IPS DF 6.9 (cell line): ENCODE results near the gene MRPL1.
"Not testable (repeated sequence)": the region's sequence is repeated elsewhere in the genome, so short reads cannot be mapped to it uniquely, and the experiment has no call there.

Source experiments
- DNase-seq: peaks from one replicate; pipeline ENCODE4 v3.0.0-alpha.2; 2013; ENCODE audit warnings: low read depth, low spot score
- H3K27ac ChIP-seq: one replicate; pipeline ENCODE4 v1.5.1; 2013; ENCODE audit warnings: low read length, control low read depth
- H3K27me3 ChIP-seq: 2 replicates; pipeline ENCODE4 v1.6.1; 2013; ENCODE audit warnings: mild to moderate bottlenecking, low read length; ENCODE audit not compliant: control insufficient read depth, insufficient read depth
- H3K36me3 ChIP-seq: 2 replicates; pipeline ENCODE4 v1.6.1; 2013; ENCODE audit warnings: low read length; ENCODE audit not compliant: control insufficient read depth, insufficient read depth
- H3K4me1 ChIP-seq: 2 replicates; pipeline ENCODE4 v1.6.1; 2013; ENCODE audit warnings: low read length; ENCODE audit not compliant: control insufficient read depth, insufficient read depth
- H3K4me3 ChIP-seq: 2 replicates; pipeline ENCODE4 v1.5.1; 2013; ENCODE audit warnings: mild to moderate bottlenecking, low read length
- H3K9me3 ChIP-seq: 2 replicates; pipeline ENCODE4 v1.6.1; 2013; ENCODE audit warnings: low read length, inconsistent platforms; ENCODE audit not compliant: control insufficient read depth, insufficient read depth
- WGBS: extraction: QIAGEN DNeasy Blood & Tissue Kit; methylation state at CpG from one replicate; pipeline ENCODE4 v1.1.7; 2013; ENCODE audit warnings: mixed read lengths, missing lambda C conversion rate; ENCODE audit not compliant: insufficient read length, insufficient coverage; 5-methylcytosine and 5-hydroxymethylcytosine counted together

The MRPL1 gene

DNA sequence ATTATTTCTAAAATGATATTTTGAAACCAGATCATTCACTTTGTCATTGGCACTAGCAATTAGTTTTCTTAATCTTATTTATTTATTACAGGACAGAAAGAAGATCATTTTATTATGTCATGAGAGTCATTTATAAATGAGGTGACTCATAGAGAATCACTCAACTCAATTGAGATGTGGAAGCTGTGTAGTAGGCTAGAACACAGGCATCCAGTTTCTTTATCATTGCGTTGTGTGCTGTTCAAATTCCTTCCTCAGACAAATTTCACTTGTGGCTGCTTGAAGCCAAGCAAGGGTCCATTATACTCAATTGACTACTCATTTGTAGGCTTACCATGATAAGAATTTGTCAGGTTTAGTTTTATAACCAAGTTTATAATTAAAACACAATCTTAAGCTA lies 87.6 kb downstream of the MRPL1 start:
- Histone ChIP-seq H3K27ac (no peak overlapping the region), H3K4me1 (no peaks in the 10 kb centered on the region), H3K4me3 (no peak overlapping the region), H3K27me3 (no peaks in the 10 kb centered on the region), H3K36me3 (no peaks in the 10 kb centered on the region), H3K9me3 (no peaks in the 10 kb centered on the region)
- DNase-seq = no peak
- no CpG with 5 or more reads among the region's 1 CpG for WGBS

DNA sequence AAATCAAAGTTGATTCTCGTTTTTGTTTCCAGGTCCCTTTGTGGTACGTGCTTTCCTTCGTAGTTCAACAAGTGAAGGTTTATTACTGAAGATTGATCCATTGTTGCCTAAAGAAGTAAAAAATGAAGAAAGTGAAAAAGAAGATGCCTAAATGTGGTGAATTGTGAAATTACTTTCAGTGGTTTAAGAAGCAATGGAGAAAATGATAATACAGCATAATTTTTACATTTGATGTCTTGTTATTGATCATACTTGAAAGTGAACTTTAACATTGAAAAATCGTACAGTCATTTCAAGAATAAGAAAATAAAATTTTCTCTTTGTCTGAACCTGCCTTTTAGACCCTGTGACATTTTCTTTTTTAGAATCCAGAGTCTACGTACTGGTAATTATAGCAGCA lies 89.8 kb downstream of the MRPL1 start:
- no CpG with 5 or more reads among the region's 5 CpGs for WGBS
- no peak overlapping the region for H3K27ac ChIP-seq
- no peak overlapping the region for H3K4me3 ChIP-seq
- no peaks in the 10 kb centered on the region for H3K27me3 ChIP-seq
- H3K4me1 ChIP-seq = no peaks in the 10 kb centered on the region
- no peaks in the 10 kb centered on the region for H3K9me3 ChIP-seq
- no peak for DNase-seq
- H3K36me3 ChIP-seq = no peaks in the 10 kb centered on the region

DNA sequence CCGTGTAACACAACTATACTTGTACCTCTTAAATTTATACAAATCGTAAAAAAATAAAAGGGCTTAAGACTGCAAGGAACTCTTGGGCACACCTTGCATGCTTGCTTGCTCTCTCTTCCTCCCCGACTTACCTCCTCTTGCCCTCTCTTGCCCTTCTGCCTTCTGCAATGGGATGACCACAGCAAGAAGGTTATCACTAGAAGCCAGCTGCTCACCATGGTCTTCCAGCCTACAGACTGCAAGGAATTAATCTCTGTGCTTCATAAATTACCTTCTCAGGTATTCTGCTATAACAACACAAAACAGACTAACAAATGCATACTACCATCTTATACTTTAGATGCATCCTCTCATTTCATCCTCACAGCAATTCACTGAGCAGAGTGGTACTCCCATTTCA lies 92.1 kb downstream of the MRPL1 start:
- Histone ChIP-seq H3K36me3 (no peaks in the 10 kb centered on the region), H3K4me3 (no peak overlapping the region), H3K27ac (no peak overlapping the region), H3K27me3 (no peaks in the 10 kb centered on the region), H3K9me3 (no peaks in the 10 kb centered on the region), H3K4me1 (no peaks in the 10 kb centered on the region)
- no CpG with 5 or more reads among the region's 3 CpGs for WGBS
- DNase-seq = no peak

DNA sequence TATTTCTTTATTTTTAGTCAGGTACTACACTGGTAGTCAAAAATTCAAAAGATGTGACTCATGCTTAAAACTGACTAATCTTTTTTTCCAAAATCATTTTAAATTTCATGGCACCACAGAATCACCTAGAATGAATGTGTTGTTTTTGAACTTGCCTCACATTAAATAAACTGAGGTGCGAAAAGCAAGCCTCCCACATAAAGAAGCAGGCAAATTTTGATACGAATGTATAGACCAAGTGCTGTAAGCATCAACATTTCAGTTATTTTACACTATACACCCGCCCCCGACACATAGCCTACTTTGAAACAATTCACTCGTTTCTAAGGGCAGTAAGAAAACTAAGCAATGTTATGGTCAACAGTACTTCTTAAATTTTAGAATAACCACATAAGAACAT lies 94.3 kb downstream of the MRPL1 start:
- no CpG with 5 or more reads among the region's 5 CpGs for WGBS
- Histone ChIP-seq H3K9me3 (no peaks in the 10 kb centered on the region), H3K27ac (no peak overlapping the region), H3K4me1 (no peaks in the 10 kb centered on the region; the same call in 1 of the 2 replicates), H3K36me3 (no peaks in the 10 kb centered on the region), H3K27me3 (no peaks in the 10 kb centered on the region), H3K4me3 (no peak overlapping the region)
- no peak for DNase-seq

DNA sequence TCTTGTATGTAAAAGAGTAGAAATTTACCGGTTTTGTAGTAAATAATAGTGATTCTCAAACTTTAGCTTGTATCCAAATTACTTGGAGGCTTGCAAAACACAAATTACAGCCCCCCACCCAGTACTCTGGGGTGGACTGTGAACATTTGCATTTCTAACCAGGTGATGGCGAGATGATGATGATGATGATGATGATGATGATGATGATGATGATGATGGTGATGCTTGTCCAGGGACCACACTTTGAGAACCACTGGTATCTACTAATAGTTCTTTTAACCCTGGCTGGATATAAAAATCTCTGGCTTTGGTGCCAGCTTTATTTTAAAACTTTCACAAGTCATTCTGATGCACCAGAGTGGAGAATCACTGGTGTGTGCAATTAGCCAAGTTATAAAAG lies 96.3 kb downstream of the MRPL1 start:
- no CpG with 5 or more reads among the region's 2 CpGs for WGBS
- Histone ChIP-seq H3K36me3 (no peaks in the 10 kb centered on the region), H3K4me3 (no peak overlapping the region), H3K4me1 (no peaks in the 10 kb centered on the region; the same call in 1 of the 2 replicates), H3K9me3 (no peaks in the 10 kb centered on the region), H3K27me3 (no peaks in the 10 kb centered on the region), H3K27ac (no peak overlapping the region)
- no peak for DNase-seq

DNA sequence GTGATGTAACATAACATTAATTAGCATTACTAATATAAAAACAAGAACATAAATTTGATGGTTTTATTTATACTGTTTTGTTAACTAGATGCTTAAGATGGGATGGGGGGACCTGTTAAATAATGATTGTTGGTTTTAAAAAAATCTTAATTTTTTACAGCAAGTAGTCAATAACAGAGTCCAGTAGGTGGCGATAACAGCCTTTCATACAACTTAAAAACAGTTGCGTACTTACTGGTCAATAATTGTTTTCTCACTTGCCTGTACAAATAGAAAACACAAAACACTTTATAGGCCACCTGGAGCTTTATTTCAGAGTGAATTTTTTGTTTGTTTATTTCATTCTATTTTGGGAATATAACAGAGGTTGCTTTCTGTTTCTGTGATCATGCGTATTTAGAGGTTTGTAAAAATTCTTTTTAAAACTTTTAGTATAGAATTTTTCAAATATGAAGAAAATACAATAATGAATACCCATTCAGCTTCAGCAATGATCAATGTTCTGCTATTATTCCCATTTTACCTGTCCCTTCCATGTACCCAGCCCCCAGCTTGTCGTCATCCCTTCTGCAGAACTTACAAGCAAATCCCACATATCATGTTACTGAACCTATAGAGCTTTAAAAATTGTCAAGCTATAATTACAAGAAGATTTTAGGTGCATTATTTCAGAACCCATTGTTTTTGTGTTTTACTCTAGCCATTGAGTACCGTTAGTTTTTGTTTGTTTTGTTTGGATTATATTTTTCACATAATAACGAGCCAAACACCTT lies 97.1 kb downstream of the MRPL1 start:
- no peak overlapping the region for H3K4me3 ChIP-seq
- H3K27ac ChIP-seq = no peak overlapping the region
- H3K36me3 ChIP-seq = no peaks in the 10 kb centered on the region
- H3K9me3 ChIP-seq = no peaks in the 10 kb centered on the region
- no peaks in the 10 kb centered on the region for H3K27me3 ChIP-seq
- DNase-seq = peak; percentile 41
- WGBS = no CpG with 5 or more reads among the region's 6 CpGs
- no peaks in the 10 kb centered on the region; the same call in 1 of the 2 replicates for H3K4me1 ChIP-seq

DNA sequence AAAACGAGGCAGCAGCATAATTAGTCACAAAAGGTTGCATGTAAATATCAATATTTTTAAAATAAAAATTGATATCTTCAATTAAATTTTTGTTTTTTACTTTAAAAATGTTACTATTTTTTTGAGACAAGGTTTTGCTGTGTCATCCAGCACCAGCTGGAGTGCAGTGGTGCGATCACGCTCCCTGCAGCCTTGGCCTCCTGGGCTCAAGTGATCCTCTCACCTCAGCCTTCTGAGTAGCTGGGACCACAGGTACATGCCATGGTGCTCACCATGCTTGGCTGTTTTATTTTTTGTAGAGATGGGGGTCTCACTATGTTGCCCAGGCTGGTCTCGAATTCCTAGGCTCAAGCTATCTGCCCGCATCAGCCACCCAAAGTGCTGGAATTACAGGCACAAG lies 97.7 kb downstream of the MRPL1 start:
- no CpG with 5 or more reads among the region's 5 CpGs for WGBS
- Histone ChIP-seq H3K4me1 (no peaks in the 10 kb centered on the region; the same call in 1 of the 2 replicates), H3K9me3 (no peaks in the 10 kb centered on the region), H3K36me3 (no peaks in the 10 kb centered on the region), H3K27ac (no peak overlapping the region), H3K27me3 (no peaks in the 10 kb centered on the region), H3K4me3 (no peak overlapping the region)
- no peak for DNase-seq

DNA sequence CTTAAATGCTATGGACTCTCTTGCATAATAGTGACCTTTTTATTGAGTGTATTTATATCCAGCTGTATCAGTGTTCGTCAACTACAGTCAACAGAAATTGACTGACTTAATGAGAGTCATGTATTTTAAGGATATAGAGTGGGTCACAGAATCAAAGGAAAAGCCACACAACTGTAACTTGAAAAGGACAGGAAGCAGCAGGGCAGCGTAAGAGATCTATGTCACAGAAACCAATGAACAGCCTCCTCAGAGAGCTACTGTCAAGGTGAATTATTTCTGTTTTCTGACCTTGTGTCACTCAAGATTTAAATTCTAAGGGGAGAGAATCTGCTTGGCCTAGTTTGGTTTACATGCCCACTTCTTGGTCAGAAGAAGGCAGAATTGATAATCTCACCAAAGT lies 100.4 kb downstream of the MRPL1 start:
- H3K27me3 ChIP-seq = no peaks in the 10 kb centered on the region
- no peak overlapping the region for H3K27ac ChIP-seq
- H3K4me3 ChIP-seq = no peak overlapping the region
- no CpG with 5 or more reads among the region's 2 CpGs for WGBS
- no peaks in the 10 kb centered on the region for H3K36me3 ChIP-seq
- no peaks in the 10 kb centered on the region for H3K9me3 ChIP-seq
- no peak for DNase-seq
- H3K4me1 ChIP-seq = no peaks in the 10 kb centered on the region; the same call in 1 of the 2 replicates

DNA sequence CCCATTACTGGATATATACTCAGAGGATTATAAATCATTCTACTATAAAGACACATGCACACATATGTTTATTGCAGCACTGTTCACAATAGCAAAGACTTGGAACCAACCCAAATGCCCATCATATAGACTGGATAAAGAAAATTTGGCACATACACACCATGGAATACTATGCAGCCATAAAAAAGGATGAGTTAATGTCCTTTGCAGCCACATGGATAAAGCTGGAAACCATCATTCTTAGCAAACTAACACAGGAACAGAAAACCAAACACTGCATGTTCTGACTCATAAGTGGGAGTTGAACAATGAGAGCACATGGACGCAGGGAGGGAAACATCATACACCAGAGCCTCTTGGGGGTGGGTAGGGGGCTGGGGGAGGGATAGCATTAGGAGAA lies 111.0 kb downstream of the MRPL1 start:
- not testable (repeated sequence) for H3K36me3 ChIP-seq, H3K27me3 ChIP-seq, H3K4me3 ChIP-seq, DNase-seq, H3K4me1 ChIP-seq, H3K9me3 ChIP-seq, H3K27ac ChIP-seq
- WGBS = no CpG with 5 or more reads among the region's 1 CpG

DNA sequence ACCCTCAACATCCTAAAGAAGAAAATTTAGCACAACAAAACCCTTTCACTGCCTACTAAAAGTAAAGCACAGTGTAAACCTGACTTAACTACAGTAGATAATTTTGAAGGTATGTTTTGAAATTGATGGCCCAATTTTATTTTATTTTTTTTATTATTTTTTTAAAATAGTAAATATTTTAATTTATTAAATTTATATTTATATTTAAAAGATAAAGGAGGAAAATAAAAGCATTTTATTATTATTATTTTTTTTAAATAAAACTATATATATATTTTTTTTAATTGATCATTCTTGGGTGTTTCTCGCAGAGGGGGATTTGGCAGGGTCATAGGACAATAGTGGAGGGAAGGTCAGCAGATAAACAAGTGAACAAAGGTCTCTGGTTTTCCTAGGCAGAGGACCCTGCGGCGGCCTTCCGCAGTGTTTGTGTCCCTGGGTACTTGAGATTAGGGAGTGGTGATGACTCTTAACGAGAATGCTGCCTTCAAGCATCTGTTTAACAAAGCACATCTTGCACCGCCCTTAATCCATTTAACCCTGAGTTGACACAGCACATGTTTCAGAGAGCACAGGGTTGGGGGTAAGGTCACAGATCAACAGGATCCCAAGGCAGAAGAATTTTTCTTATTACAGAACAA lies 120.4 kb downstream of the MRPL1 start:
- WGBS = no CpG with 5 or more reads among the region's 6 CpGs
- not testable (repeated sequence) for H3K9me3 ChIP-seq, H3K27me3 ChIP-seq, H3K4me1 ChIP-seq, H3K36me3 ChIP-seq, H3K27ac ChIP-seq, DNase-seq, H3K4me3 ChIP-seq
